H1 (cell line): ENCODE measurements around the gene FASTKD3. TPM values are rescaled to one million over a fixed set of nuclear protein-coding genes. Genes with fewer than 3 reads are reported as not detected.

Experiments
- BRCA1 ChIP-seq: IDR thresholded peaks from 2 replicates; pipeline ENCODE4 v1.6.1; 2012; ENCODE audit warnings: low read depth, low read length, improper control_type of control experiment
- CBX5 ChIP-seq: fragments of 300-800, 300-1000 bp; sonication (generic); IDR thresholded peaks from 2 replicates; pipeline ENCODE4 v1.7.1; 2016; ENCODE audit warnings: antibody characterized with exemption, low read length, low read depth
- CEBPB ChIP-seq: IDR thresholded peaks from 2 replicates; pipeline ENCODE4 v1.6.1; 2012; ENCODE audit warnings: low read depth, low read length
- CREB1 ChIP-seq: IDR thresholded peaks from 2 replicates; pipeline ENCODE4 v1.6.1; 2012; ENCODE audit warnings: inconsistent platforms
- EP300 ChIP-seq, 2 experiments: IDR thresholded peaks; 1 replicate in 1 of 2; 2 replicates in 1 of 2; pipeline ENCODE4 v1.6.1; 2011 to 2012; ENCODE audit warnings: low read depth in 2 of 2, low read length in 2 of 2, mild to moderate bottlenecking in 2 of 2, borderline replicate concordance in 1 of 2, inconsistent platforms in 1 of 2, moderate library complexity in 1 of 2
- EZH2 ChIP-seq: fragments of 200-600 bp; sonication (generic); IDR thresholded peaks from 2 replicates; pipeline ENCODE4 v1.7.1; 2012; ENCODE audit warnings: low read depth, mild to moderate bottlenecking, moderate library complexity, low read length, inconsistent platforms; ENCODE audit not compliant: severe bottlenecking
- FOSL1 ChIP-seq: IDR thresholded peaks from 2 replicates; pipeline ENCODE4 v1.6.1; 2011; ENCODE audit warnings: mild to moderate bottlenecking, low read depth, low read length, moderate library complexity; ENCODE audit not compliant: insufficient read depth
- GABPA ChIP-seq: IDR thresholded peaks from 2 replicates; pipeline ENCODE4 v1.6.1; 2011; ENCODE audit warnings: mild to moderate bottlenecking, low read length, moderate library complexity, borderline replicate concordance; ENCODE audit not compliant: insufficient read depth
- GTF2F1 ChIP-seq: IDR thresholded peaks from 2 replicates; pipeline ENCODE4 v1.6.1; 2012; ENCODE audit warnings: low read depth, low read length, improper control_type of control experiment, borderline replicate concordance
- JUND ChIP-seq: IDR thresholded peaks from 2 replicates; pipeline ENCODE4 v1.6.1; 2011; ENCODE audit warnings: mild to moderate bottlenecking, improper control_type of control experiment, low read length
- KDM1A ChIP-seq: fragments of 200-600, 300-600 bp; sonication (generic); IDR thresholded peaks from 2 replicates; pipeline ENCODE4 v1.7.1; 2016; ENCODE audit warnings: mild to moderate bottlenecking, low read length, borderline replicate concordance
- PHF8 ChIP-seq: fragments of 200-600 bp; sonication (generic); conservative IDR thresholded peaks from 2 replicates; pipeline ENCODE4 v1.7.1; 2012; ENCODE audit warnings: low read depth, mild to moderate bottlenecking, inconsistent platforms, low read length, moderate library complexity
- POLR2A ChIP-seq, 2 experiments: IDR thresholded peaks; 1 replicate in 1 of 2; 2 replicates in 1 of 2; pipeline ENCODE4 v1.6.1; 2011; ENCODE audit warnings: low read depth in 2 of 2, low read length in 2 of 2, mild to moderate bottlenecking in 2 of 2; ENCODE audit errors: control extremely low read depth in 1 of 2
- POLR2AphosphoS5 ChIP-seq: IDR thresholded peaks from 2 replicates; pipeline ENCODE4 v1.6.1; 2011; ENCODE audit warnings: low read depth, low read length
- RAD21 ChIP-seq, 2 experiments: IDR thresholded peaks in 1 of 2; conservative IDR thresholded peaks in 1 of 2; 2 replicates each; pipeline ENCODE4 v1.6.1; 2011; ENCODE audit warnings: low read depth in 2 of 2, low read length in 2 of 2, improper control_type of control experiment in 1 of 2, inconsistent platforms in 1 of 2, mild to moderate bottlenecking in 1 of 2, moderate library complexity in 1 of 2
- RBBP5 ChIP-seq: IDR thresholded peaks from 2 replicates; pipeline ENCODE4 v1.7.1; 2012; ENCODE audit warnings: low read depth, mild to moderate bottlenecking, inconsistent platforms, low read length, moderate library complexity, borderline replicate concordance
- RFX5 ChIP-seq: IDR thresholded peaks from 2 replicates; pipeline ENCODE4 v1.6.1; 2011; ENCODE audit warnings: low read depth, low read length, improper control_type of control experiment, borderline replicate concordance
- RXRA ChIP-seq: IDR thresholded peaks from 2 replicates; pipeline ENCODE4 v1.6.1; 2011; ENCODE audit warnings: low read depth, mild to moderate bottlenecking, low read length, moderate library complexity; ENCODE audit not compliant: insufficient read depth
- SIN3A ChIP-seq, 2 experiments: IDR thresholded peaks in 1 of 2; conservative IDR thresholded peaks in 1 of 2; 2 replicates each; pipeline ENCODE4 v1.6.1; 2011 to 2012; ENCODE audit warnings: low read length in 2 of 2, improper control_type of control experiment in 1 of 2, low read depth in 1 of 2, mild to moderate bottlenecking in 1 of 2
- SP4 ChIP-seq: IDR thresholded peaks from 2 replicates; pipeline ENCODE4 v1.6.1; 2012; ENCODE audit warnings: low read length, inconsistent platforms
- SRF ChIP-seq: IDR thresholded peaks from 2 replicates; pipeline ENCODE4 v1.6.1; 2011; ENCODE audit warnings: mild to moderate bottlenecking, low read depth, low read length, moderate library complexity
- SUZ12 ChIP-seq: fragments of 200-600 bp; sonication (generic); IDR thresholded peaks from 2 replicates; pipeline ENCODE4 v1.6.1; 2012; ENCODE audit warnings: mild to moderate bottlenecking, inconsistent platforms, low read length, moderate library complexity, mixed read lengths
- TCF12 ChIP-seq: IDR thresholded peaks from 2 replicates; pipeline ENCODE4 v1.6.1; 2011; ENCODE audit warnings: low read depth, mild to moderate bottlenecking, low read length
- YY1 ChIP-seq: IDR thresholded peaks from 2 replicates; pipeline ENCODE4 v1.6.1; 2011; ENCODE audit warnings: low read depth, mild to moderate bottlenecking, low read length
- polyA plus RNA-seq, 7 experiments: library from polyadenylated mRNA; depleted of rRNA in 3 of 7; stranded (reverse) in 5 of 7; unstranded in 2 of 7; fragments of >200 nt in 5 of 7; fragments of 200-250 nt in 2 of 7; gene quantifications; 1 replicate in 5 of 7; 2 replicates in 1 of 7; 4 replicates in 1 of 7; pipeline versions ENCODE4 v1.2.1 to v1.2.3, GENCODE V29; 2011 to 2013; ENCODE audit warnings: missing spikeins in 2 of 7, mixed read lengths in 2 of 7
- total RNA-seq: library from RNA; stranded (reverse); fragmentation: NEBNext Ultra II Directional; extraction: Animal tissue kit (Norgen Biotek cat#: 25700); gene quantifications from 2 replicates; pipeline ENCODE4 v1.2.1, GENCODE V29; 2021
- TF ChIP-seq, protein P1 (sequence below): IDR thresholded peaks from 2 replicates; pipeline ENCODE4 v1.6.1; 2012; ENCODE audit warnings: inconsistent platforms

Gene FASTKD3
- total and polyA plus RNA-seq, 2 of the 8 experiments (the other 6 are each of a cell fraction or from before 2014, with no cell fraction given): 5.6 to 7.6 TPM

DNA sequence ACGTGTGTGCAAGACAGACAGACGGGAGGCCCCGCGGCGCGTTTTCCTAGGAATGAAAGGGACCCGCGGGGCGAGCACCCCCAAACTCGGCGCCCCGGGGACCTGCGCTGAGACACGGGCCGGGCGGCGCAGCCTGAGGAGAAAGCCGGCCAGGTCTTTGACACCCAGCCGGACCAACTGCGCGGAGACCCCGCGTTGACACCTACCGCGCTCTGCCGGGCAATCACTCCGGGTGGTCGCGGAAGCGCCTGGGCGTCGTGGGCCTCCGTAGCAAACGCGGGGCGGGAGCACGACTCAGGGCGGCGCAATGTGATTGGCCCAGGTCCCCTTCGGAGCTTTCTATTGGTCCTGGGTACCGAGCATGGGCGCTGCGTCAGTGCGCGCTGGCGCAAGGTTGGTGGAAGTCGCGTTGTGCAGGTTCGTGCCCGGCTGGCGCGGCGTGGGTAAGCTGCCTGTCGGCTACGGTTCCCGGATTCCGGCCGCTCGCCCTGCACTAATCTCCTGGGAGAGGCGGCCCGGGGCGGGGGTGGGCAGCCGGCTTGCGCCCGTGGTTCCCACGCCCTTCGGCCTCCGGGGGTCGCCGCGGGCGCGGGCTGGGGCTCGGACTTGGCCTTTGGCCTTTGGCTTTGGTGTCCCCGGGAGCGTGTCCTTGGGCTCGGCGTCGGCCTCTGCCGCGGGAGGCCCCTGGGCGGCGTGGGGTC, at the start of gene FASTKD3, which contains the start of gene MTRR (continued):
- TF ChIP-seq YY1: no peak
- TF ChIP-seq RXRA: no peak
- peak; percentile 86 for TF ChIP-seq CREB1
- TF ChIP-seq JUND: no peak
- TF ChIP-seq CEBPB: no peak
- TF ChIP-seq BRCA1: no peak
- TF ChIP-seq SIN3A (conservative IDR thresholded peaks at IDR 0.05 in 1 of 2, IDR thresholded peaks at IDR 0.05 in 1 of 2; ENCODE audit: low read depth in 1 of 2, low read length in 2 of 2): 0 out of 4 replicates have a peak, but pooled peaks have one; percentile 34 to 58
- no peak for TF ChIP-seq KDM1A
- no peak for TF ChIP-seq TCF12
- TF ChIP-seq SRF: no peak
- no peak for TF ChIP-seq EP300 (IDR thresholded peaks at IDR 0.05; ENCODE audit: borderline replicate concordance in 1 of 2, low read depth in 2 of 2, low read length in 2 of 2)
- no peak for TF ChIP-seq GTF2F1
- no peak for TF ChIP-seq EZH2
- TF ChIP-seq SP4: no peak
- TF ChIP-seq SUZ12: no peak
- TF ChIP-seq GABPA: no peak
- no peak for TF ChIP-seq FOSL1
- peak; percentile 76 for TF ChIP-seq POLR2AphosphoS5
- TF ChIP-seq RBBP5: peak; percentile 63
- TF ChIP-seq, protein P1, sequence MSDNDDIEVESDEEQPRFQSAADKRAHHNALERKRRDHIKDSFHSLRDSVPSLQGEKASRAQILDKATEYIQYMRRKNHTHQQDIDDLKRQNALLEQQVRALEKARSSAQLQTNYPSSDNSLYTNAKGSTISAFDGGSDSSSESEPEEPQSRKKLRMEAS: peak; percentile 80
- TF ChIP-seq RFX5: no peak
- peak in 1 of 2 experiments; percentile 57; a peak in 2 of 3 replicates for TF ChIP-seq POLR2A (IDR thresholded peaks at IDR 0.05; ENCODE audit: control extremely low read depth in 1 of 2, low read depth in 2 of 2, low read length in 2 of 2)
- no peak for TF ChIP-seq RAD21 (IDR thresholded peaks at IDR 0.05 in 1 of 2, conservative IDR thresholded peaks at IDR 0.05 in 1 of 2; ENCODE audit: low read depth in 2 of 2, low read length in 2 of 2)
- no peak for TF ChIP-seq CBX5
- TF ChIP-seq PHF8: peak; percentile 84
